IPS DF 6.9 (cell line): ENCODE data around the gene LCN12.

ENCODE experiments used
- DNase-seq: peaks from one replicate; pipeline ENCODE4 v3.0.0-alpha.2; 2013; ENCODE audit warnings: low read depth, low spot score
- H3K27ac ChIP-seq: one replicate; pipeline ENCODE4 v1.5.1; 2013; ENCODE audit warnings: low read length, control low read depth
- H3K27me3 ChIP-seq: 2 replicates; pipeline ENCODE4 v1.6.1; 2013; ENCODE audit warnings: mild to moderate bottlenecking, low read length; ENCODE audit not compliant: control insufficient read depth, insufficient read depth
- H3K36me3 ChIP-seq: 2 replicates; pipeline ENCODE4 v1.6.1; 2013; ENCODE audit warnings: low read length; ENCODE audit not compliant: control insufficient read depth, insufficient read depth
- H3K4me1 ChIP-seq: 2 replicates; pipeline ENCODE4 v1.6.1; 2013; ENCODE audit warnings: low read length; ENCODE audit not compliant: control insufficient read depth, insufficient read depth
- H3K4me3 ChIP-seq: 2 replicates; pipeline ENCODE4 v1.5.1; 2013; ENCODE audit warnings: mild to moderate bottlenecking, low read length
- H3K9me3 ChIP-seq: 2 replicates; pipeline ENCODE4 v1.6.1; 2013; ENCODE audit warnings: low read length, inconsistent platforms; ENCODE audit not compliant: control insufficient read depth, insufficient read depth
- WGBS: extraction: QIAGEN DNeasy Blood & Tissue Kit; methylation state at CpG from one replicate; pipeline ENCODE4 v1.1.7; 2013; ENCODE audit warnings: mixed read lengths, missing lambda C conversion rate; ENCODE audit not compliant: insufficient read length, insufficient coverage; 5-methylcytosine and 5-hydroxymethylcytosine counted together

LCN12 gene

DNA sequence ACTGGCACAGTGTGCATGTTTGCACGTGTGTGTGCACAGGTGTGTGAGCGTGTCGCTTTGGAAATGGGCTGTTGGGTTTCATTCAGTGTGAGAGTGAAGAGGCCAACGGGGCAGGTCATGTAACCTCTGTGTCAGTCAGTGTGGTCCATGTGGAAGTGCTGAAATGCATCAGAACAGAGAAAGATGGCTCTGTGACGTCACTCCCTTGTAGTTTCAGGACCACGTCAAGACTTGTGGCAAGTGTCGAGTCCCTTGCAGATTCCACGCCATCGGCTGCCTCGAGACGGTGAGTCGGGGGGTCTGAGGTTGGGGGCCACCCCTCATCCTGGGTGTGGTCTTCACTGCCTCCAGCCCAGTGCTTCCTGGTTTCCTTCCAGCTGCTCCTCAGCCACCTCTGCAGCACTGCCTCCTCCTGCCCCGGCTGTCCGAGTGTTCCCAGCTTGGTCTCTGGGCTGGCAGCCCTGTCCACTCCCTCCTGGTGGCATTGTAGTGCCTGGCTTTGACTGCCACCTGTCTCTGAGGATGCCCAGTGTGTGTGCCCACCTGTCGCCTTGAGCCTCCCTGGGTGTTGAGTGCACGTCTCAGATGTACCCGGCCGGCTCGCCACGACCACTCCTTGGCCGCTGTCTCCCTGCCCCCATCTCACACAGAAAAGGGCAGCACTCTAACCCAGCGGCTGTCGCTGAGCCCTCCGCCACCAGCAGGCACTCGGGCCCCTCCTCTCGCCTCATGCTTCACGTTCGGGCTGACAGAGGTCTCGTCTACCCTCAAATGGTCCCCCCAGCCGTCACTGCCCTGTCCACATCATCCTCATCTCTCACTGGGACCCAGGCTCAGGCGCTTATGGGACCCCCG, 35.5 kb upstream of the LCN12 start:
- no CpG with 5 or more reads among the region's 32 CpGs for whole genome bisulfite sequencing
- Histone ChIP-seq H3K36me3 (peaks cover 37% of the 10 kb centered on the region), H3K27me3 (no peaks in the 10 kb centered on the region), H3K9me3 (no peaks in the 10 kb centered on the region), H3K4me3 (no peak overlapping the region), H3K4me1 (no peaks in the 10 kb centered on the region), H3K27ac (no peak overlapping the region)
- no peak for DNase-seq

DNA sequence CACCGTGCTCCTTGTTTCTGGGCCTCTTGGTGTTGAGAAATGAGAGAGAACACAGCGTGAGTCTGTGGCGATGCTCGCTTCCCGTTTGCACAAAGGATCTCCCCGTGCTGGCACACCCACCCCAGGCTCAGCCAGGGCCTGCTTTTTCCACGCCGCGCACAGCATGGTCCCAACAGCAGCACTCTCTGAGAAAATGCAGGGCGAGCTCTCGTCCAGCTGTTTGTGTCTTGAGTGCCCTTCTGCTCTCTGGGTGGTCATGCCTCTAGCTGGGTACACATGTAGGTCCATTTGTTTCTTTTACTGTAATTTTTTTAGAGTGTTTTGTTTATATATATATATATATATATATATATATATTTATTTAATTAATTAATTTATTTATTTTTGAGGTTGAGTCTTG, 34.2 kb upstream of the LCN12 start:
- Histone ChIP-seq H3K9me3 (no peaks in the 10 kb centered on the region), H3K4me1 (no peaks in the 10 kb centered on the region), H3K4me3 (no peak overlapping the region), H3K27ac (no peak overlapping the region), H3K27me3 (no peaks in the 10 kb centered on the region), H3K36me3 (peaks cover 43% of the 10 kb centered on the region)
- DNase-seq = no peak
- WGBS = no CpG with 5 or more reads among the region's 11 CpGs

DNA sequence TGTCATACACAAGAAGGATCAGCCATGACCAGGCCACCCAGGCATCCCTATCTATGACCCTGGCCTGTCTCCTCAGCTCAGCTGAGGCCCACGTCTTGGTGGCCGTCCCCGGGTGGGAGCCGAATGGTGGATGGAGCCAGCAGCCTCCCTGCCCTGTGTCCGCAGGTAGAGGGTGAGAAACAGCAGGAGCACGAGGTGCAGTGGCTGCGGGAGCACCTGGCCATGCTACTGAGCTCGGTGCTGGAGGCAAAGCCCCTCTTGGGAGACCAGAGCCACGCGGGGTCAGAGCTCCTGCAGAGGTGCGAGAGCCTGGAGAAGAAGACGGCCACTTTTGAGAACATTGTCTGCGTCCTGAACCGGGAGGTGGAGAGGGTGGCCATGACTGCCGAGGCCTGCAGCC, 32.0 kb upstream of the LCN12 start:
- no peaks in the 10 kb centered on the region for H3K27me3 ChIP-seq
- H3K9me3 ChIP-seq = no peaks in the 10 kb centered on the region
- WGBS = no CpG with 5 or more reads among the region's 15 CpGs
- no peak for DNase-seq
- peaks cover 41% of the 10 kb centered on the region for H3K36me3 ChIP-seq
- no peak overlapping the region for H3K4me3 ChIP-seq
- no peak overlapping the region for H3K27ac ChIP-seq
- H3K4me1 ChIP-seq = no peaks in the 10 kb centered on the region

DNA sequence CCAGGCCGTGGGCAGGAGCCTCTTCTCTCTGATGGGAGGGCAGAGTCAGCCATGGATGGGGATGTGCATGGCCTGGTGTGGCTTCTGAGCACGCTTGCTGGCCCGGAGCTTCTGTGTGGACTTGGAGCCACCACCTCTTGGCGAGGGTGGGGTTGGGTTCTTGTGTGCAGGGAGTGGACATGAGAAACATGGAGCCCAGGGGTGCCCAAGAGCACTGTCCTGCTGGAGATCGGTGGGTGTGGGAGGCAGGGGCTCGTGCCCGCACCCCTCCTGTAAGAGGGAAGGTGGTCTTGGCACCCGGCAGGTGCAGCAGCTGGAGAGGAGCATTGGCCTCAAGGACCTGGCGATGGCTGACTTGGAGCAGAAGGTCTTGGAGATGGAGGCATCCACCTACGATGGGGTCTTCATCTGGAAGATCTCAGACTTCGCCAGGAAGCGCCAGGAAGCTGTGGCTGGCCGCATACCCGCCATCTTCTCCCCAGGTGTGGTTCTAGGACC, 31.3 kb upstream of the LCN12 start:
- Histone ChIP-seq H3K9me3 (no peaks in the 10 kb centered on the region), H3K27me3 (no peaks in the 10 kb centered on the region), H3K4me1 (no peaks in the 10 kb centered on the region), H3K4me3 (no peak overlapping the region), H3K36me3 (peaks cover 43% of the 10 kb centered on the region), H3K27ac (no peak overlapping the region)
- WGBS = no CpG with 5 or more reads among the region's 14 CpGs
- DNase-seq = no peak

DNA sequence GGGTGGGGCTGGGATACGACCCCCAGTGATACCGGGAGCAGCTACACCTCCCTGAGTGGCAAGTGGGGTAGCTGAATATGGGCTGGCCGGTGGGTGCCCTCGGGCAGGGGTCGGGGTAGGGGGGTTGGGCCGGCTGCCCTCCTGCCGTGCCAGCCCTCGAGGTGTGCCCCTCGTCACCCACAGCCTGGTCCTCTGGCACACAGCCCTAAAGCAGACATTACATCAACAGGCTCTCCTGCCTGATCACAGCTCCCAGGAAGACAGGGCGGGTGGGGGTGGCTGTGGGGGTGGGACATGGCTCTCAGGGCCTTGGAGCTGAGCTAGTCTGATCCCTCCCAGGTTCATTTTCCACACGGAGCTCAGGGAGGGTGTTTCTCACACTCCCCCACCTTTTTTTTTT, 30.8 kb upstream of the LCN12 start:
- WGBS = no CpG with 5 or more reads among the region's 11 CpGs
- H3K9me3 ChIP-seq = no peaks in the 10 kb centered on the region
- peaks cover 45% of the 10 kb centered on the region for H3K36me3 ChIP-seq
- no peak for DNase-seq
- H3K27ac ChIP-seq = no peak overlapping the region
- H3K27me3 ChIP-seq = no peaks in the 10 kb centered on the region
- H3K4me1 ChIP-seq = no peaks in the 10 kb centered on the region
- no peak overlapping the region for H3K4me3 ChIP-seq

DNA sequence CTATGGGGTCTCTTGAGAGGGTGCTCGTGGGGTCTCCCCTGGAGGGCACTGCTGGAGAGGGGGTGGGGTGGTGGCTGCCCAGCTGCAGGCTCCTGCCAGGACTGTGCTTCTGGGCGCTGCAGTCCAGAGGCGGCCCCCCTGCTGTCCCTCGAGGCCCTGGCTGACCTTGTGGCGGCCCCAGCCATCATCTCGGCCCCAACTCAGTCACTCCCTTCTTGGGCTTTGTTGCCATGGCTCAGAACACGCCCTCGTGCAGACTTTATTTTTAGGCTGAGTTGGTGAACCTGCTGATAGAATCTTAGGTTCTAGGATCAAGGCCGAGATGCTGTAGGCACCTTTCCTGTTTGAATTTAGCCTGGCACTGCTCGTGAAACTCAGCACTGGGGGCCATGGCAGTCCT, 30.4 kb upstream of the LCN12 start:
- H3K4me1 ChIP-seq = no peaks in the 10 kb centered on the region
- no CpG with 5 or more reads among the region's 10 CpGs for WGBS
- no peaks in the 10 kb centered on the region for H3K27me3 ChIP-seq
- peaks cover 42% of the 10 kb centered on the region for H3K36me3 ChIP-seq
- no peaks in the 10 kb centered on the region for H3K9me3 ChIP-seq
- no peak overlapping the region for H3K4me3 ChIP-seq
- DNase-seq = no peak
- no peak overlapping the region for H3K27ac ChIP-seq

DNA sequence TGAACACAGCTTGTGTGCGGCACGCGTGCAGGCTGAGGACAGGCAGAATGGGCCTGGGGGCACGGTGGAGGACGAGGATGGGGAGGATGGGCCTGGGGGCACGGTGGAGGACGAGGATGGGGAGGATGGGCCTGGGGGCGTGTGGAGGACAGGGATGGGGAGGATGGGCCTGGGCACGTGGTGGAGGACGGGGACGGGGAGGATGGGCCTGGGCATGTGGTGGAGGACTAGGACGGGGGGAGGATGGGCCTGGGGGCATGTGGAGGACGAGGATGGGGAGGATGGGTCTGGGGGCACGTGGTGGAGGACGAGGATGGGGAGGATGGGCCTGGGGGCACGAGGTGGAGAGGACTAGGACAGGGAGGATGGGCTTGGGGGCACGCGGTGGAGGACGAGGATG, 29.5 kb upstream of the LCN12 start:
- no peaks in the 10 kb centered on the region for H3K27me3 ChIP-seq
- H3K9me3 ChIP-seq = no peaks in the 10 kb centered on the region
- no peak overlapping the region for H3K4me3 ChIP-seq
- H3K36me3 ChIP-seq = peaks cover 37% of the 10 kb centered on the region
- WGBS = no CpG with 5 or more reads among the region's 19 CpGs
- DNase-seq = no peak
- no peak overlapping the region for H3K27ac ChIP-seq
- H3K4me1 ChIP-seq = no peaks in the 10 kb centered on the region

DNA sequence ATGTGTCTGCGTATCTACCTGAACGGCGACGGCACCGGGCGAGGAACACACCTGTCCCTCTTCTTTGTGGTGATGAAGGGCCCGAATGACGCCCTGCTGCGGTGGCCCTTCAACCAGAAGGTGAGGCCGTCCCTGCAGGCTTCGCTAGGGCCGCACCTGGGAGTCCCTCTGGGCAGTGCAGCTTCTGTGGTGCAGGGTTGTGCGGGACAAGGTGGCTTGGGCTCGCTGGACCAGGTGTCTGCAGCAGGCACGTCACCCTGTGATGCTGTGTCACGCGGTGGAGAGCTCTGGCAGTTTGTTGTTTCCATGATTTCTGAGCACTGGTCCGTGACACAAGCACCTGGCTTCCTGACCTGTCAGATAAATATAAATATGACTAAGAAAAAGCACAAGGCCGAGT, 28.2 kb upstream of the LCN12 start:
- Histone ChIP-seq H3K27ac (no peak overlapping the region), H3K36me3 (peaks cover 36% of the 10 kb centered on the region), H3K4me1 (no peaks in the 10 kb centered on the region), H3K9me3 (no peaks in the 10 kb centered on the region), H3K4me3 (no peak overlapping the region; the same call in 1 of the 2 replicates), H3K27me3 (no peaks in the 10 kb centered on the region)
- no peak for DNase-seq
- WGBS = no CpG with 5 or more reads among the region's 19 CpGs

DNA sequence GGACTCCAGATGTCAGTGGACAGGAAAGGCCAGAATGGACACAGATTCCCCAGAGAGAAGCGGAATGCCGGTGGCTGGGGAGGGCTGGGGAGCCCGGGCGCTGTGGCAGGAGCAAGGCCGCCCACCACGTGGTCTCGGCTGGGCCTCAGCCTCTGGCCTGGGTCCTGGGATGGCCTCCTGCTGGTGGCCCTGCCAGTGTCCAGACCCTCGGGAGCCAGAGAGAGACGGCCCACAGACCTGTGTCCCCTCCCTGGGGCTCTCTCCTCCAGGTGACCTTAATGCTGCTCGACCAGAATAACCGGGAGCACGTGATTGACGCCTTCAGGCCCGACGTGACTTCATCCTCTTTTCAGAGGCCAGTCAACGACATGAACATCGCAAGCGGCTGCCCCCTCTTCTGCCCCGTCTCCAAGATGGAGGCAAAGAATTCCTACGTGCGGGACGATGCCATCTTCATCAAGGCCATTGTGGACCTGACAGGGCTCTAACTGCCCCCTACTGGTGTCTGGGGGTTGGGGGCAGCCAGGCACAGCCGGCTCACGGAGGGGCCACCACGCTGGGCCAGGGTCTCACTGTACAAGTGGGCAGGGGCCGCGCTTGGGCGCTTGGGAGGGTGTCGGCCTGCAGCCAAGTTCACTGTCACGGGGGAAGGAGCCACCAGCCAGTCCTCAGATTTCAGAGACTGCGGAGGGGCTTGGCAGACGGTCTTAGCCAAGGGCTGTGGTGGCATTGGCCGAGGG, 26.5 kb upstream of the LCN12 start:
- Histone ChIP-seq H3K27ac (no peak overlapping the region), H3K9me3 (no peaks in the 10 kb centered on the region), H3K4me3 (no peak overlapping the region), H3K27me3 (no peaks in the 10 kb centered on the region), H3K36me3 (peaks cover 32% of the 10 kb centered on the region), H3K4me1 (no peaks in the 10 kb centered on the region)
- no CpG with 5 or more reads among the region's 33 CpGs for WGBS
- no peak for DNase-seq

DNA sequence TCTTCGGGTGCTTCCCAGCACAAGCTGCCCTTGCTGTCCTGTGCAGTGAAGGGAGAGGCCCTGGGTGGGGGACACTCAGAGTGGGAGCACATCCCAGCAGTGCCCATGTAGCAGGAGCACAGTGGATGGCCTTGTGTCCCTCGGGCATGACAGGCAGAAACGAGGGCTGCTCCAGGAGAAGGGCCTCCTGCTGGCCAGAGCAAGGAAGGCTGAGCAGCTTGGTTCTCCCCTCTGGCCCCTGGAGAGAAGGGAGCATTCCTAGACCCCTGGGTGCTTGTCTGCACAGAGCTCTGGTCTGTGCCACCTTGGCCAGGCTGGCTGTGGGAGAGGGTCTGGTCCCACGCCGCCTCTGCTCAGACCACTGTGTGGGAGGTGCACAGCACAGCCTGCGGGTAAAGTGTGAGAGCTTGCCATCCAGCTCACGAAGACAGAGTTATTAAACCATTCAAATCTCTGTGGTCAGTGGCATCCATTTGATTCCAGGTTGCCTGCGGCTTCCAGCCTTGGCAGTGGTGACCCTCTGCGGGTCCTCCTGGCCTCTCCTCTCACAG, 25.8 kb upstream of the LCN12 start:
- Histone ChIP-seq H3K4me3 (no peak overlapping the region), H3K27ac (no peak overlapping the region), H3K36me3 (peaks cover 27% of the 10 kb centered on the region), H3K4me1 (no peaks in the 10 kb centered on the region), H3K27me3 (no peaks in the 10 kb centered on the region), H3K9me3 (no peaks in the 10 kb centered on the region)
- DNase-seq = no peak
- no CpG with 5 or more reads among the region's 9 CpGs for WGBS
